ENCODE measurements around the gene WFIKKN2.

Gene WFIKKN2

DNA sequence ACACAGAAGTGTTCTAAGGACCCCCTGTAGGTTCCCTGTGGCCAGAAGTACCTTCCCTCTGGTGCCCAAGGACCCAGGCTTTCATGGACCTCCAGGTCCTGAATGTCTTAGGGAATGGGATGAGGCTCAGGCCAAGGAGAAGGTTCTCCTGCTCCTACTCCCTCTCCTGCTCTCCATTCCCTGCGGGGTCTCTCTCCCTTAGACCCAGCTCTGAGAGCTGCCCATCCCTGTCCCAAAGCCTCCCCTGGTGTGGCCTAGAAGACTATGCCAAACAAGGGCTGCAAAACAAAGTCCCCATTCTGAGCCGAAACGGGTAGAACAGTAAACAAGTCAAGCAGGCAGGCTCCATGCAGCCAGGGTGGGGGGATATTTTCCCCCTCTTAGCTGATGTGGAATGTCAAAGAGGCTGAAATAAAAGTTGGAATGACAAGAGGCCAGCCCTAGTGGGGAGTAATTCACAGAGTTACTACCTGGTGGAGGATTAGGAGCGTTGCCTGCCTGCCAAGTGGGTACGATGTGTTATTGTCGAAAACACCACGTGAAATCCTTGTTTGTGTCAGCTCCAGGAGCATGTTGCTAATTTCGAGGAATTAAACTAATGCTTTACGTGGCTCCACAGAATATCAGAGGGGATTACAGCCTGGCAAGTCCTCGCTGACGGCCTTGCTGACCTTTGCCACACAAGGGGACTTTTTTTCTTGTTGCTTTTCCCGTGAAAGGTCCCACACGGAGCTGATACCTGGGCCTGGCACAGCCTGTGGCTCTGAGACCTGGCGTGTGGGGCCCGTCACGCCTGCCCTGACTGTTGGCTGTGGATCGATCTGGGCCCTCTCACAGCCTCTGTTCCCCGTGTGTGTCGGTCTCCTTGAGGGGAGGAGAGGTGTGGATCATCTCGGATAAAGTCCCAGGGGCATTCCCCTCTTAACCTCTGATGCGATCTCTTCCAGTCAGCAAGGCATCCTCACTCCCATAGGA lies 2.9 kb downstream of the WFIKKN2 start:
- no peak overlapping the region for H3K9ac ChIP-seq (ENCODE audit: low read depth, low read length)

DNA sequence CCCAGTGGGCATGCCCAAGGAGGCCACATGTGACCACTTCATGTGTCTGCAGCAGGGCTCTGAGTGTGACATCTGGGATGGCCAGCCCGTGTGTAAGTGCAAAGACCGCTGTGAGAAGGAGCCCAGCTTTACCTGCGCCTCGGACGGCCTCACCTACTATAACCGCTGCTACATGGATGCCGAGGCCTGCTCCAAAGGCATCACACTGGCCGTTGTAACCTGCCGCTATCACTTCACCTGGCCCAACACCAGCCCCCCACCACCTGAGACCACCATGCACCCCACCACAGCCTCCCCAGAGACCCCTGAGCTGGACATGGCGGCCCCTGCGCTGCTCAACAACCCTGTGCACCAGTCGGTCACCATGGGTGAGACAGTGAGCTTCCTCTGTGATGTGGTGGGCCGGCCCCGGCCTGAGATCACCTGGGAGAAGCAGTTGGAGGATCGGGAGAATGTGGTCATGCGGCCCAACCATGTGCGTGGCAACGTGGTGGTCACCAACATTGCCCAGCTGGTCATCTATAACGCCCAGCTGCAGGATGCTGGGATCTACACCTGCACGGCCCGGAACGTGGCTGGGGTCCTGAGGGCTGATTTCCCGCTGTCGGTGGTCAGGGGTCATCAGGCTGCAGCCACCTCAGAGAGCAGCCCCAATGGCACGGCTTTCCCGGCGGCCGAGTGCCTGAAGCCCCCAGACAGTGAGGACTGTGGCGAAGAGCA lies 4.4 kb downstream of the WFIKKN2 start:
- Histone ChIP-seq H3K4me3 (ENCODE audit: low read length) (no peak overlapping the region), H3K9ac (ENCODE audit: low read depth, low read length) (no peak overlapping the region), H3K9me3 (replicated peaks; ENCODE audit: low read length) (no peaks in the 10 kb centered on the region), H3K4me2 (ENCODE audit: low read length) (no peak overlapping the region), H3K27me3 (ENCODE audit: control insufficient read depth, insufficient read depth, low read length) (peaks cover 11% of the 10 kb centered on the region), H3K4me1 (ENCODE audit: control insufficient read depth, insufficient read depth, low read length) (peaks cover 9% of the 10 kb centered on the region), H3K36me3 (ENCODE audit: insufficient read depth, low read length) (no peaks in the 10 kb centered on the region)

More for the DNA sequence above, 2.9 kb downstream of the WFIKKN2 start:
- Histone ChIP-seq H3K9me3 (replicated peaks; ENCODE audit: low read length) (no peaks in the 10 kb centered on the region), H3K4me2 (ENCODE audit: low read length) (no peak overlapping the region), H3K4me3 (ENCODE audit: low read length) (no peak overlapping the region), H3K4me1 (ENCODE audit: control insufficient read depth, insufficient read depth, low read length) (peaks cover 14% of the 10 kb centered on the region), H3K36me3 (ENCODE audit: insufficient read depth, low read length) (no peaks in the 10 kb centered on the region), H3K27me3 (ENCODE audit: control insufficient read depth, insufficient read depth, low read length) (peaks cover 19% of the 10 kb centered on the region)

DNA sequence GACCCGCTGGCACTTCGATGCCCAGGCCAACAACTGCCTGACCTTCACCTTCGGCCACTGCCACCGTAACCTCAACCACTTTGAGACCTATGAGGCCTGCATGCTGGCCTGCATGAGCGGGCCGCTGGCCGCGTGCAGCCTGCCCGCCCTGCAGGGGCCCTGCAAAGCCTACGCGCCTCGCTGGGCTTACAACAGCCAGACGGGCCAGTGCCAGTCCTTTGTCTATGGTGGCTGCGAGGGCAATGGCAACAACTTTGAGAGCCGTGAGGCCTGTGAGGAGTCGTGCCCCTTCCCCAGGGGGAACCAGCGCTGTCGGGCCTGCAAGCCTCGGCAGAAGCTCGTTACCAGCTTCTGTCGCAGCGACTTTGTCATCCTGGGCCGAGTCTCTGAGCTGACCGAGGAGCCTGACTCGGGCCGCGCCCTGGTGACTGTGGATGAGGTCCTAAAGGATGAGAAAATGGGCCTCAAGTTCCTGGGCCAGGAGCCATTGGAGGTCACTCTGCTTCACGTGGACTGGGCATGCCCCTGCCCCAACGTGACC lies 5.0 kb downstream of the WFIKKN2 start:
- Histone ChIP-seq H3K4me3 (ENCODE audit: low read length) (no peak overlapping the region), H3K4me1 (ENCODE audit: control insufficient read depth, insufficient read depth, low read length) (peaks cover 5% of the 10 kb centered on the region), H3K27me3 (ENCODE audit: control insufficient read depth, insufficient read depth, low read length) (peaks cover 7% of the 10 kb centered on the region), H3K36me3 (ENCODE audit: insufficient read depth, low read length) (no peaks in the 10 kb centered on the region), H3K9ac (ENCODE audit: low read depth, low read length) (no peak overlapping the region), H3K9me3 (replicated peaks; ENCODE audit: low read length) (no peaks in the 10 kb centered on the region), H3K4me2 (ENCODE audit: low read length) (no peak overlapping the region)

- H3K4me2 ChIP-seq (ENCODE audit: low read length) = no peak overlapping the region
- peaks cover 7% of the 10 kb centered on the region for H3K27me3 ChIP-seq (ENCODE audit: control insufficient read depth, insufficient read depth, low read length)
- no peak overlapping the region for H3K9ac ChIP-seq (ENCODE audit: low read depth, low read length)
Observed at GRCh38 chr17:50841277-50841948, 6.0 kb downstream of the WFIKKN2 start.

GRCh38 chr17:50841949-50842354 lies 6.6 kb downstream of the WFIKKN2 start:
- H3K9me3 ChIP-seq (replicated peaks; ENCODE audit: low read length) = no peaks in the 10 kb centered on the region
- peaks cover 7% of the 10 kb centered on the region for H3K27me3 ChIP-seq (ENCODE audit: control insufficient read depth, insufficient read depth, low read length)
- H3K4me3 ChIP-seq (ENCODE audit: low read length) = no peak overlapping the region
- H3K4me1 ChIP-seq (ENCODE audit: control insufficient read depth, insufficient read depth, low read length) = peaks cover 7% of the 10 kb centered on the region
- no peaks in the 10 kb centered on the region for H3K36me3 ChIP-seq (ENCODE audit: insufficient read depth, low read length)
- no peak overlapping the region for H3K9ac ChIP-seq (ENCODE audit: low read depth, low read length)
- H3K4me2 ChIP-seq (ENCODE audit: low read length) = no peak overlapping the region

More at GRCh38 chr17:50841277-50841948, 6.0 kb downstream of the WFIKKN2 start:
- H3K4me1 ChIP-seq (ENCODE audit: control insufficient read depth, insufficient read depth, low read length) = peaks cover 7% of the 10 kb centered on the region
- no peaks in the 10 kb centered on the region for H3K9me3 ChIP-seq (replicated peaks; ENCODE audit: low read length)
- no peak overlapping the region for H3K4me3 ChIP-seq (ENCODE audit: low read length)
- no peaks in the 10 kb centered on the region for H3K36me3 ChIP-seq (ENCODE audit: insufficient read depth, low read length)

GRCh38 chr17:50842506-50843149 lies 7.2 kb downstream of the WFIKKN2 start:
- Histone ChIP-seq H3K9ac (ENCODE audit: low read depth, low read length) (no peak overlapping the region), H3K4me2 (ENCODE audit: low read length) (no peak overlapping the region), H3K27me3 (ENCODE audit: control insufficient read depth, insufficient read depth, low read length) (peaks cover 5% of the 10 kb centered on the region), H3K36me3 (ENCODE audit: insufficient read depth, low read length) (no peaks in the 10 kb centered on the region), H3K4me3 (ENCODE audit: low read length) (no peak overlapping the region), H3K4me1 (ENCODE audit: control insufficient read depth, insufficient read depth, low read length) (peaks cover 7% of the 10 kb centered on the region), H3K9me3 (replicated peaks; ENCODE audit: low read length) (no peaks in the 10 kb centered on the region)

- H3K4me1 ChIP-seq (ENCODE audit: control insufficient read depth, insufficient read depth, low read length) = peaks cover 7% of the 10 kb centered on the region
- H3K36me3 ChIP-seq (ENCODE audit: insufficient read depth, low read length) = no peaks in the 10 kb centered on the region
- H3K9ac ChIP-seq (ENCODE audit: low read depth, low read length) = no peak overlapping the region
- H3K27me3 ChIP-seq (ENCODE audit: control insufficient read depth, insufficient read depth, low read length) = no peaks in the 10 kb centered on the region
- no peaks in the 10 kb centered on the region for H3K9me3 ChIP-seq (replicated peaks; ENCODE audit: low read length)
- no peak overlapping the region for H3K4me3 ChIP-seq (ENCODE audit: low read length)
- H3K4me2 ChIP-seq (ENCODE audit: low read length) = no peak overlapping the region
Observed at GRCh38 chr17:50843150-50843905, 7.9 kb downstream of the WFIKKN2 start.

GRCh38 chr17:50844117-50844700 lies 8.8 kb downstream of the WFIKKN2 start:
- Histone ChIP-seq H3K4me2 (ENCODE audit: low read length) (no peak overlapping the region), H3K9ac (ENCODE audit: low read depth, low read length) (no peak overlapping the region)

DNA sequence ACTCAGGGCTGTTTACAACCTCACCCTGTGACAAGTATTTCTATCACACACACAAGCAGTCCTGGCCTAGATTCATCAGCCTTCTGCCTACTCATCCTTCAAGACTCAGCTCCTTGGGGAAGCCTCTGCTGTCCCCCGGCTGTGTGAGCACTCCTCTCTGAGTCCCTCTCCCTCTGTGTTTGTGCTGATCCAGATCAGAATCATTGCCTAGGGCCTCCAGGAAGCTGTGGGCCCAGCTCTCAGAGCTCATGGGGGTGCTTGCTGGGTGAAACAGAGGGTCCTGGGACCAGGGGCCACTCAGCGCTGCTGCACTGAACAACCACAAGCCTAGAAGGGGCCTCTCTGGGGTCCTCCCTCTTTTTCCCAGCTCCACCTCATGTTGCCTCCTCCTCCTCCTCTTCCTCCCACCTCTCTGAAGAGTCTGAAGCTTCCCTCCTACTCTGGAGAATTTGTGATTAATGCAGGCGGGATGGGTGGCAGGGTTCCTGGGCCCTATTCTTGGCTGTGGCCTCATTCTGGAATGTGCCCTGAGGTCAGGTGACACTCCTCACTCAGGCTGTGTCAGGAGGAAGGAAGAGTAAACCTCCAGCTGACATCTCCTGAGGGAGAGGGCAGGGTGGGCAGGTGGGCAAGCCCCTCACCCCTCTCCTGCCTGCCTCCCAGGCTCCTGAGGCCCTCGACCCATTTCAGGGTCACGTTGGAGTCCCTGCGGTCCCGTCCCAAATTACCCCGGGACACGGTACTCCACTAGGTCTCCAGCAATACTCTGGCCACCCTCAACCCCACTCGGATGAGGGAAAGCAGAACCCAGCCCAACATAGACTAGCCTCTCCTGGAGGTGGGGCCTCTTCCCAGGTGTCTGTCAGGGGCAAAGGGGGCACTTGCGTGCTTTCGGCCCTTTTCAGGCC lies 10.1 kb downstream of the WFIKKN2 start:
- peaks cover 7% of the 10 kb centered on the region for H3K4me1 ChIP-seq (ENCODE audit: control insufficient read depth, insufficient read depth, low read length)
- no peaks in the 10 kb centered on the region for H3K27me3 ChIP-seq (ENCODE audit: control insufficient read depth, insufficient read depth, low read length)
- H3K9ac ChIP-seq (ENCODE audit: low read depth, low read length) = no peak overlapping the region
- H3K4me2 ChIP-seq (ENCODE audit: low read length) = peak overlapping the region; percentile 12
- no peaks in the 10 kb centered on the region for H3K36me3 ChIP-seq (ENCODE audit: insufficient read depth, low read length)
- H3K9me3 ChIP-seq (replicated peaks; ENCODE audit: low read length) = no peaks in the 10 kb centered on the region
- H3K4me3 ChIP-seq (ENCODE audit: low read length) = no peak overlapping the region

More at GRCh38 chr17:50844117-50844700, 8.8 kb downstream of the WFIKKN2 start:
- peaks cover 7% of the 10 kb centered on the region for H3K4me1 ChIP-seq (ENCODE audit: control insufficient read depth, insufficient read depth, low read length)
- no peaks in the 10 kb centered on the region for H3K27me3 ChIP-seq (ENCODE audit: control insufficient read depth, insufficient read depth, low read length)
- H3K4me3 ChIP-seq (ENCODE audit: low read length) = no peak overlapping the region
- no peaks in the 10 kb centered on the region for H3K36me3 ChIP-seq (ENCODE audit: insufficient read depth, low read length)
- H3K9me3 ChIP-seq (replicated peaks; ENCODE audit: low read length) = no peaks in the 10 kb centered on the region

Data from skeletal muscle satellite cell (primary cell).